Activated CD4-positive, CD25-positive, alpha-beta regulatory T cell treated with anti-CD3 and anti-CD28 coated beads, Interleukin-2, amount 50 U/mL, for 16 hours (primary cell): Measurements from ENCODE around the gene MFN2.
"Not testable (repeated sequence)": the region's sequence is repeated elsewhere in the genome, so short reads cannot be mapped to it uniquely, and the experiment has no call there.

Experiments used
- DNase-seq: peaks from one replicate; pipeline ENCODE4 v3.0.0-alpha.2; 2020; ENCODE audit warnings: low read depth, low spot score

Gene MFN2

DNA sequence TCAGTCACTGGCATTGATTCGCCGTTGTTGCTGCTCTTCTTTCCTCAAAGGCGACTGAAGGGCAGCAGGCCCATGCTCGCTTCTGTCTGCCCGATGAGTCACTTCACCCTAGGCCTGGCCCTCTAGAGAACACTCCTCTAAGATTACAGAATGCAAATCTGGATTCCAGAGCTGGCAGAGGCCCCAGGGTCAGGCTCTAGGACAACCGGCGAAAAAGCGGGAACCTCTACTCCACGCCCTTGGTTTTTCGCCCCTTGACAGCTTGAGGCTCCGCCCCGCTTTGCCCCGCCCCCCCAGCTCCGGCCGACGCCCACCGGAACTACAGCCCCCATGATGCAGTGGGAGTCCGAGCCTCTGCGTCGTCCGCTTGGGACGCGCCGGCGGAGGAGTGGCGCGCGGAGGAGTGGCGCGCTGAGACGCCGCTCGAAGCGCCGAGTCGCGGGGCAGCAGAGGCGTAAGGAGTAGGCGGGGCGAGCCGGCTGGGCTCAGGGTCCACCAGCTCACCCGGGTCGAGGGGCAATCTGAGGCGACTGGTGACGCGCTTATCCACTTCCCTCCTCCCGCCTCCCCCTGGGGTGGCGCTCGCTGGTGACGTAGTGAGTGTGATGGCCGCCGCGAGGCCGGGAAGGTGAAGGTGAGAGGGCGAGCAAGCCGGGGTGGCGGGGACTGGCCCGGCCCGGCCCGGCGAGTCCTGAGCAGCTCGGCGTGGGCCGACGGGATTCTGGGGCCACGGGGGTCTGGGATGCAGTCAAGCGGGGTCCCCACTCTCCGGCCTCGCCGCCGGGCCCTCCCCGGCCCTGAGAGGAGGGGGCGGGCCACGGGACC is at the start of gene MFN2:
Gene MFN2, plus strand, starts transcription at position 594 of the 825 bp plus-strand sequence. CDS start 8,725 bp downstream, outside the sequence.
- DNase-seq = peak; percentile 93

- DNase-seq = no peak
Observed at GRCh38 chr1:11930571-11931445, 49.4 kb upstream of the MFN2 start.

DNA sequence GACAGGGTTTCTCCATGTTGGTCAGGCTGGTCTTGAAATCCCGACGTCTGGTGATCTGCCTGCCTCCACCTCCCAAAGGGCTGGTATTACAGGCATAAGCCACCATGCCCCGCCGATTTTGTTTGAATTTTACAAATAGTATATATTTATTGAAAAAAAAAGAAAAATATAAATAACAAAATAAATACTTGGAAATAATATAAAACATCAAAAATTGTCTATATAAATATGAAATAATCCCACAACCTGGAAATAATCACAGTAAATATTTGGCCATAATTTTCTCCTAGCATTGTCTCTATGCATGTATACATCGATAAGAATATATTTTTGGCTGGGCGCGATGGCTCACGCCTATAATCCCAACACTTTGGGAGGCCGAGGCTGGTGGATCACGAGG is 48.4 kb upstream of the MFN2 start:
- DNase-seq = no peak

DNA sequence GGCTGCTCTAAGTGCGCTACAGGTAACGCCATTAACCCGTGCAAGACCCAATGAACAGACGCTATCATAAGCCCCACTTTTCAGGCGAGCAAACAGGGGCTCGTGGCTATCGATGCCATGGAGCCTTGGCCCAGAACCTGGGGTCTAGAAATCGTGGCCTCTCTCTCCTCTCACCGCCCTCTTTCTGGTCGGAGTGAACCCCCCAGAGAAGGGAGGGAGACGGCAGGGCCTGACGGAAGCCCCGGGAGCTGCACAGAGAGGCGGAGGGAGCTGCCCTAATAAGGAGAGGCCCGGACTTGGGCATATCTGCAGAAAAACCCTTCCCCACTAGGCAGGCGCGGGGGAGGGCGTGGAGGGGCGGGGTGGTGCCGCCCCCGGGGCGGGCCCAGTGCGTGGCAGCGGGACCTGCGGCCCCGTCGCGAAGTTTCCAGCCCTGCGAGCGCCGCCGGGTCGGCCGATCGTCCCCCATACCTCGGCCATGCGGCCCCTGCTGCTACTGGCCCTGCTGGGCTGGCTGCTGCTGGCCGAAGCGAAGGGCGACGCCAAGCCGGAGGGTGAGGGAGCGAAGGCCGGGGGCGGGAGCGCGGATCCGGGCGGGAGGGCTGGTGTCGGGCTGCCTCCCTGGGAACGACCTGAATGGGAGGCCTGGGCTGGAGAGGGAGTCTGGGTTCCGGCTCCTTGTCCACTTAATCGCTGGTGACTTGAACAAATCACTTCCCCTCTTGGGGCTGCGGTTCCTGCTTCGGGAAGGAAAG is 45.8 kb upstream of the MFN2 start, which contains the start of gene PLOD1:
Gene PLOD1, plus strand, starts transcription at position 416 of the 755 bp plus-strand sequence. Its CDS starts 63 bp downstream, at position 479.
- peak; percentile 72 for DNase-seq

DNA sequence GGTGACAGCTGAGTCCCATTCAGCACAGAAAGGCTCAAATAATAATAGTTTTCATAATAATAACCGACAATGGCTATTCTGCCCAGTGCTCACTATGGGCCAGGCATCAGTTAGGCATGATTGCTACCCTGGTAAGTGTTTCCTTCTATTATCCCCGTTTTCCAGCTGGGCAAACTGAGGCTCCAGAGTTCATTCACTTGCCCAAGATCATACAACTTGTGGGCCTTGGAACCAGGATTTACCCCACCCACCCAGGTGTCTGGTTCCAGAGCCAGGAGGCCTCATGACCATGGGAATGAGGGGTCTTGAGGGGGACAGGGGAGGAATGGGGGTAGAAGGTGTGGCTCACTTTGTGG is 45.2 kb upstream of the MFN2 start:
- DNase-seq = no peak

GRCh38 chr1:11935733-11936132 is 44.5 kb upstream of the MFN2 start:
- not testable (repeated sequence) for DNase-seq

DNA sequence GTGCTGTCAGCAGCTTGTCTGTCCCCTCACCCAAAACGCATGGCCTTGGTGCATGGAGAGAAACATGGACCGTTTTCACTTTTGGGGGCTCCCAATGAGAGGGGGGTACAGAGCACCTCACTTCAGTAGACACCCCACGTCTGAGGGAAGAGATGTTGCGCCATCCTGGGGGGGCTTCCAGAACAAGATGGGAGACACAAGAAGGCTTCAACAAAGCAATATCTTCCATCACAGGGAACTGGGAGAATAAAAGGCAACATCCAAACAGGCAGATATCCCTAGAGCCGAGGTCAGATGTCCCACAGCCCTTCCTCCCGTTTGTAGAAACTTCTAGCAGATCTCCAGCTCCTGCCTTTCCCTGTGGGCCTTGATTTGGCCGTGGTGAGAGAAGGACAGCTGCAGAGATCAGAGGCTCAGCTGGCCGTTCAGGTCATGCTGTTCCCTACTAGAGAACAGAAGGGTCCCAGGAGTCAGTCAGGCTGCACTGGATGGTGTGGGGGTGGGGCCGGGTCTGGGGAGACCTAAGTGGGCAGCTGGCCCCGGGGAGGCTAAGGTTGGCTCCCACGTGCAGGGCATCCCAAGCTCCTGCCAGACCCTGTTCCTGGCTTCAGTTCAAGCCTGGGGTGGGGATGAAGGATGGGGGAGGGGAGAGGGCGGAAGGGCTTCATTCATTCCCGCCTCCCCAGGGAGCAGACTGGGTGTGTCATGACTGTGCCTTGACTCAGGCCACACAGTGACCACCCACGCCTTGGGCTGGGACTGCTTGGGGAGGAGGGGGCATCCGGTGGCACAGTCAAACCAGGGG is 41.3 kb upstream of the MFN2 start:
- DNase-seq = no peak

- not testable (repeated sequence) for DNase-seq
Observed at GRCh38 chr1:11939794-11940193, 40.5 kb upstream of the MFN2 start.

GRCh38 chr1:11940260-11940921 is 39.9 kb upstream of the MFN2 start:
- DNase-seq = no peak

GRCh38 chr1:11942280-11942679 is 38.0 kb upstream of the MFN2 start:
- DNase-seq = no peak

GRCh38 chr1:11943619-11944018 is 36.6 kb upstream of the MFN2 start:
- DNase-seq = no peak

DNA sequence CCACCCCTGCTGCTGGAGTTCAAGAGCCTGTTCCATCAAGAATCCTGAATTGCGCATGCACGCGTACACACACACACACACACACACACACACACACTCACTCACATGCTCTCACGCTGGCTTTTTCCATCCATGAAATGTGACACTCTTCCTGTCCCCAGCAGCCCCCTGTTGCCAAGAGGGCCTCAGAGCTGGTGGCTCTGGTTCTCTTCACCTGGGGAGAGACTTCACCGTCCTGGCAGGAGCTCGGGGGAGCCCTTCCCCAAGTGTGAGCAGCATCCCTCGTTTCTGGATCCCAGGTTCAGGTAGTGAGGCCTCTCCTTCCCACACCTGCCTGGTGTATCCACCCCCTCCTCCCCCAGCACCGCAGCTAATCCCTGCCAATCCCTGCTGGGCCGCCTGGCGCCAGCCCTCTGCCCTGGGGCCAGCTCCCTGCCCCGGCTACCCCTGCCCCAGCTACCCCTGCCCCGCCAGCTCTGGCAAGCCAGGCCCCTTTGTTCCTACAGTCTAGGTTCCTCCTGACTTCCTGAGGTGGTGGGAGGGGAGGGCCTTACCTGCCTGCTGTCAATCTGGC is 35.8 kb upstream of the MFN2 start:
- DNase-seq = no peak

DNA sequence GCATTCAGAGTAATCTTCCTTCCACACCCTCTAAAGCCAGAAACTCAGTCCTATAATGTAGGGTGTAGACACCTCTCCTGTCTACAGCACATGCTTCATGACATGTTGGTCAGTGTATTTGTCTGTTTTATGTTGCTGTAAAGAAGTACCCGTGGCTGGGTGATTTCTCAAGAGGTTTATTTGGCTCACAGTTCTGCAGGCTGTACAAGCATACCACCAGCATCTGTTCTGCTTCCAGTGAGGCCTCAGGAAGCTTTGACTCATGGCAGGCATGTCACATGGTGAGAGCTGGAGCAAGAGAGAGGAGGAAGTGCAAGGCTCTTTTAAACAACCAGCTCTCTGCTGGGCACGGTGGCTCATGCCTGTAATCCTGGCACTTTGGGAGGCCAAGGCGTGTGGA is 33.6 kb upstream of the MFN2 start:
- DNase-seq = no peak

GRCh38 chr1:11948822-11949458 is 31.3 kb upstream of the MFN2 start:
- no peak for DNase-seq

- no peak for DNase-seq
Observed at GRCh38 chr1:11951901-11952300, 28.3 kb upstream of the MFN2 start.

- DNase-seq = no peak
Observed at GRCh38 chr1:11952455-11953109, 27.7 kb upstream of the MFN2 start.

- DNase-seq = no peak
Observed at GRCh38 chr1:11955221-11955620, 25.0 kb upstream of the MFN2 start.

DNA sequence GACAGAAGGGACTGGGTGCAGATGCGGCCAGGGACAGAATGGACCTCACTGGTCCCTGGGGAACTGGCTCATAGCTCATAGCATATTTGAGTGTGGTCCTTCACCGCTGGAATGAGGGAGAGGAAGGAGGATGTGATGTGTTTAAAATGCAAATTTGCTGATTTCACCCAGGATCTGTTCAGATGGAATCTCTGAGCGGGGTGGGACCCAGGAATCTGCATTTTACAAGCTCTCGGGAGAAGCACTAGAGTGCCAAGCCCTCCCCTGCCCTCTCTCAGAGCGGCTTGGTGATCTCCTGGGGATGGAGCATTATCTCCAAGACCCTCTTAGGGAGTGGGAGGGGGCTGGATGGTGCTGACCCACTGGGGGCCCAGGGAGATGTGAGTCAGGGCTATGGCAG is 22.8 kb upstream of the MFN2 start:
- no peak for DNase-seq

DNA sequence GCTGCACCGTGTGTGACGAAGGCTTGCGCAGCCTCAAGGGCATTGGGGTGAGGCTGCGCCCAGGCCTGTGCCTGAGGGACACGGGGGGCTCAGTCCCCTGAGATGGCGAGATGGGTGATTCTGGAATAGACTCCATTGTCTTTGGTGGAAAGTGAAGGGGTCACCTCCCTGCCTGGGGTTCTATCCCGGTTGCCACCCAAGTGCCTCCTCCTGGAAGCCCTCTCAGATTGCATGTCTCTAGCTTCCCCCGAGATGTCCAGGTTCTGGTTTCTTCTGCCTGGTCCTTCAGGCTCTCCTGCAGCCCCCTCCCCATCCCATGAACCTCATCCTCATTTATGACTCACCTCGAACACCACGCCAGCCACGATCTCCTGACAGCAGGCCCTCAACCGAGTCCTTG is 22.3 kb upstream of the MFN2 start:
- DNase-seq = no peak
